Measurements from ENCODE around the gene BOLA2B.
"Not testable (repeated sequence)": the region's sequence is repeated elsewhere in the genome, so short reads cannot be mapped to it uniquely, and the experiment has no call there.

The BOLA2B gene

GRCh38 chr16:30183233-30184095 is 10.0 kb downstream of the BOLA2B start, which contains the start of gene CORO1A:
Gene CORO1A (plus strand): TSS chr16:30183602. CDS start chr16:30185210, 1,608 bp downstream.
- DNase-seq (ENCODE audit: extremely low read depth, low read depth), result peak; percentile 23
- TF ChIP-seq, protein P1, sequence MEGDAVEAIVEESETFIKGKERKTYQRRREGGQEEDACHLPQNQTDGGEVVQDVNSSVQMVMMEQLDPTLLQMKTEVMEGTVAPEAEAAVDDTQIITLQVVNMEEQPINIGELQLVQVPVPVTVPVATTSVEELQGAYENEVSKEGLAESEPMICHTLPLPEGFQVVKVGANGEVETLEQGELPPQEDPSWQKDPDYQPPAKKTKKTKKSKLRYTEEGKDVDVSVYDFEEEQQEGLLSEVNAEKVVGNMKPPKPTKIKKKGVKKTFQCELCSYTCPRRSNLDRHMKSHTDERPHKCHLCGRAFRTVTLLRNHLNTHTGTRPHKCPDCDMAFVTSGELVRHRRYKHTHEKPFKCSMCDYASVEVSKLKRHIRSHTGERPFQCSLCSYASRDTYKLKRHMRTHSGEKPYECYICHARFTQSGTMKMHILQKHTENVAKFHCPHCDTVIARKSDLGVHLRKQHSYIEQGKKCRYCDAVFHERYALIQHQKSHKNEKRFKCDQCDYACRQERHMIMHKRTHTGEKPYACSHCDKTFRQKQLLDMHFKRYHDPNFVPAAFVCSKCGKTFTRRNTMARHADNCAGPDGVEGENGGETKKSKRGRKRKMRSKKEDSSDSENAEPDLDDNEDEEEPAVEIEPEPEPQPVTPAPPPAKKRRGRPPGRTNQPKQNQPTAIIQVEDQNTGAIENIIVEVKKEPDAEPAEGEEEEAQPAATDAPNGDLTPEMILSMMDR (IDR thresholded peaks at IDR 0.05; ENCODE audit: low read depth, low read length), result no peak

DNA sequence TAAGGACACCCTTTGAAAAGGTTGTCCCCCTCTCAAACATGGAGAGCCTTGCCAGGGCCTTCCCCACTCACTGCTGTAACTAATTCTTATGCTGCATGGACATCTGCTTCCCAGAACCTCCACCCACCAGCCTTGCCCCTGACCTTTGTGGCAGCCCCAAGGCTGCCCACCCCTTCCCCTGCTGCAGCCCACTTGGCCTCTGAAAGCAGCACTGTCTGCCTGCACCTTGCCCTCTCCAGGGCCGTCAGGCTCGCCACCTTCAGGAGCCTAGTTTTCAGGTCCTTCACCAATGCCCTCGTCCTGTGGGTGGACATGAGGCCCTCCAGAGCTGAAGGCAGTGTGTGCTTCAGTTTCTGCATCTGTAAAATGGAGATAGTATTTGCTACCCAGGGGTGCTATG is 12.7 kb downstream of the BOLA2B start:
- TF ChIP-seq, protein P1 (IDR thresholded peaks at IDR 0.05; ENCODE audit: low read depth, low read length), result no peak
- no peak for DNase-seq (ENCODE audit: extremely low read depth, low read depth)

DNA sequence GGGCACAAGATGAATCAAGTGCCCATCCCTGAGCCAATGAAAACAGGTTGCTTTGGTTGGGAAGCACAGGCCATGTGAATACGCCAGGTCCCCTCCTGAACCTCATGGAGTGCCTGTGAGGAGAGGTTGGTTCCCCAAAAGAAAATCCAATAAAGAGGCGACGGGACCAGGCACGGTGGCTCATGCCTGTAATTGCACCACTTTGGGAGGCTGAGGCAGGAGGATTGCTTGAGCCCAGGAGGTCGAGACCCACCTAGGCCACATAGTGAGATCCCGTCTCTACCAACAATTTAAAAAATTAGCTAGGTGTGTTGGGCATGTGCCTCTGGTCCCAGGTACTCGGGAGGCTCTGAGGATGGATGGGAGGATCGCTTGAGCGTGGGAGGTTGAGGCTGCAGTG is 13.5 kb downstream of the BOLA2B start:
- no peak for DNase-seq (ENCODE audit: extremely low read depth, low read depth)
- TF ChIP-seq, protein P1 (IDR thresholded peaks at IDR 0.05; ENCODE audit: low read depth, low read length), result no peak

GRCh38 chr16:30179195-30179594 is 14.3 kb downstream of the BOLA2B start:
- TF ChIP-seq, protein P1 (IDR thresholded peaks at IDR 0.05; ENCODE audit: low read depth, low read length), result no peak
- no peak for DNase-seq (ENCODE audit: extremely low read depth, low read depth)

GRCh38 chr16:30176876-30177275 is 16.6 kb downstream of the BOLA2B start:
- DNase-seq (ENCODE audit: extremely low read depth, low read depth), result not testable (repeated sequence)

DNA sequence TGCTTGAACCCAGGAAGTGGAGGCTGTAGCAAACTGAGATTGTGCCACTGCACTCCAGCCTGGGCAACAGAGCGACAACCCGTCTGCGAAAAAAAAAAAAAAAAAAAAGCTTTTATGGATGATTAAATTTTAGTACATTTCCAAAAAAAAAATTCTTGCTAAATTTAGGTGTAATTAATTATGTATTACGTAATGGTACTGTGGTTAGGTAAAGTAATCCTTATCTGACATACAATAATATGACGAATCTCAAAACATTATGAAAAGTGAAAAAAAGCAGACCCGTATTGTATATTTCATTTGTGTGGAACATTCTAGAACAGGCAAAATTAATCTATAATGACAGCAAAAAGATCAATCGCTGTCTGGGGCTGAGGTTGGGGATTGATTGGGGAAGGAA is 20.4 kb downstream of the BOLA2B start:
- no peak for DNase-seq (ENCODE audit: extremely low read depth, low read depth)
- TF ChIP-seq, protein P1 (IDR thresholded peaks at IDR 0.05; ENCODE audit: low read depth, low read length), result no peak

DNA sequence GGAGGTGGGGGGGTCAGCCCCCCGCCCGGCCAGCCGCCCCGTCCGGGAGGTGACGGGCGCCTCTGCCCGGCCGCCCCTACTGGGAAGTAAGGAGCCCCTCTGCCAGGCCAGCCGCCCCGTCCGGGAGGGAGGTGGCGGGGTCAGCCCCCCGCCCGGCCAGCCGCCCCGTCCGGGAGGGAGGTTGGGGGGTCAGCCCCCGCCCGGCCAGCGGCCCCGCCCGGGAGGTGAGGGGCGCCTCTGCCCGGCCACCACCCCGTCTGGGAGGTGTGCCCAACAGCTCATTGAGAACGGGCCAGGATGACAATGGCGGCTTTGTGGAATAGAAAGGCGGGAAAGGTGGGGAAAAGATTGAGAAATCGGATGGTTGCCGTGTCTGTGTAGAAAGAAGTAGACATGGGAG is 23.3 kb downstream of the BOLA2B start:
- not testable (repeated sequence) for DNase-seq (ENCODE audit: extremely low read depth, low read depth)

DNA sequence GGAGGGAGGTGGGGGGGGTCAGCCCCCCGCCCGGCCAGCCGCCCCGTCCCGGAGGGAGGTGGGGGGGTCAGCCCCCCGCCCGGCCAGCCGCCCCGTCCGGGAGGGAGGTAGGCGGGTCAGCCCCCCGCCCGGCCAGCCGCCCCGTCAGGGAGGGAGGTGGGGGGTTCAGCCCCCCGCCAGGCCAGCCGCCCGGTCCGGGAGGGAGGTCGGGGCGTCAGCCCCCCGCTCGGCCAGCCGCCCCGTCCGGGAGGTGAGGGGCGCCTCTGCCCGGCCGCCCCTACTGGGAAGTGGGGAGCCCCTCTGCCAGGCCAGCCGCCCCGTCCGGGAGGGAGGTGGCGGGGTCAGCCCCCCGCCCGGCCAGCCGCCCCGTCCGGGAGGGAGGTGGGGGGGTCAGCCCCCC is 24.1 kb downstream of the BOLA2B start:
- DNase-seq (ENCODE audit: extremely low read depth, low read depth), result not testable (repeated sequence)

DNA sequence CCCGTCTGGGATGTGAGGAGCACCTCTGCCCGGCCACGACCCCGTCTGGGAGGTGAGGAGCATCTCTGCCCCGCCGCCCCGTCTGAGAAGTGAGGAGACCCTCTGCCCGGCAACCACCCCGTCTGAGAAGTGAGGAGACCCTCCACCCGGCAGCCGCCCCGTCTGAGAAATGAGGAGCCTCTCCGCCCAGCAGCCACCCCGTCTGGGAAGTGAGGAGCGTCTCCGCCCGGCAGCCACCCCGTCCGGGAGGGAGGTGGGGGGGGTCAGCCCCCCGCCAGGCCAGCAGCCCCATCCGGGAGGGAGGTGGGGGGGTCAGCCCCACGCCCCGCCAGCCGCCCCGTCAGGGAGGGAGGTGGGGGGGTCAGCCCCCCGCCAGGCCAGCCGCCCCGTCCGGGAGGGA is 24.7 kb downstream of the BOLA2B start:
- DNase-seq (ENCODE audit: extremely low read depth, low read depth), result not testable (repeated sequence)
